ENCODE measurements around the gene MRNIP.

Gene MRNIP

DNA sequence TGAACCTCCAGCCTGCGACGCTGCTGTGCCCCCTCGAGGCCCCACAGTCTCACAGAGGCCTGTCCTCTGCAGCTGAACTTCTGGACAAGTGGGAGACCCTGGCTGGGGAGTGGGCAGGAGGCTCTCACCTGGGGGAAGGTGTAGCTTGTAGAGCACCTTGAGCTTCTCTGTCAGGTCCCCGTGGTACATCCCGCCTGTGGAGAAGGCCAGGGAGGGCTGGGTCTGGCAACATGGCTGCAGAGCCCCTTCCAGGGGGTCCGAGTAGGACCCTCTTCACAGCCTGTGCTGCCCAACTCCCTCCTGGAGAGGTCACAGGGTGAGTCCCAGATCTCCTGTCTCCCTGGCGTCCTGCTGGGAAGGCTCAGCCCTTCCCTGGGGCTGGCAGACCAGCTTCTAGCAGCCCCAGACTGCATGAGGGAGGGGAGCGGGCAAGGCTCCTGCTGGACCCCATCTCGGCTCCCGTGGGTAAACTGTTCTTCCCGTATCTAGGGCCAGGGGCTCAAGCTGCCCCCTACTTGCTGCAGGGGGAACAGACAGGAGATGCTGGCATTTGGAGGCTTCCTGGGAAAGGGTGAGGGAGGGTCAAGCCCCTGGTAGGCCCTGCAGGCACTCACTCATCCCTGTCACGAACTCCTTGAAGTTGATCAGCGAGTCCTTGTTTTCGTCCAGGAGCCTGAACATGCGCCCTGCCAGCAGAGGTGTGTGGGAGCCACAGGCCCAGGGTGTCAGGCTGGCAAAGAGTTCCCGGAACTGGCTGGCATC lies 11.2 kb upstream of the MRNIP start:
- peaks cover 82% of the 10 kb centered on the region for H3K36me3 ChIP-seq (ENCODE audit: control insufficient read depth, insufficient read depth, low read length)
- no peaks in the 10 kb centered on the region for H3K27me3 ChIP-seq (ENCODE audit: control insufficient read depth, insufficient read depth, low read length)
- no peak overlapping the region for H3K4me3 ChIP-seq (ENCODE audit: low read depth, low read length)
- no peaks in the 10 kb centered on the region for H3K4me1 ChIP-seq (ENCODE audit: control insufficient read depth, insufficient read depth, low read length)
- no peak overlapping the region for H3K9ac ChIP-seq (ENCODE audit: low read length)
- H3K9me3 ChIP-seq (ENCODE audit: control insufficient read depth, insufficient read depth, low read depth, low read length): no peaks in the 10 kb centered on the region
- no peak overlapping the region for H3K27ac ChIP-seq (ENCODE audit: low read depth, low read length)

DNA sequence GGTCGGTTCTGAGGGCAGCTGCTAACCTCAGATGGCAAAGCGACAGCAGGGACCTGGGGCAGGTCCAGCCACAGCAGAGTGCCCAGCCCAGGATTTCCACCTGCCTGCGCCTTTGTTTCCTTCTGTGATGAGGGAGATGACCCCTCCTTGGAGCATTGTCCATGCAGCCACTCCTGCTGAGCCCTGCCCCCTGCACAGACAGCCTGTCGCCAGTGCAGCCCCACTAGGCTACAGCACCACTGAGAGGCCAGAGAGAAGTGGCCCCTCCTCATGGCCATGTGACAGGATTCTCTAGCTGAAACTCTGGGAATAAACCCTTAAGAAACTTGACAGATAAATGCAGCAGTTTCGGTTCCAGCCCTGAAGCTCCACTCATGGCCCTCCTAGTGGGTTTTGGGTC lies 10.5 kb upstream of the MRNIP start:
- peaks cover 81% of the 10 kb centered on the region for H3K36me3 ChIP-seq (ENCODE audit: control insufficient read depth, insufficient read depth, low read length)
- H3K9me3 ChIP-seq (ENCODE audit: control insufficient read depth, insufficient read depth, low read depth, low read length): no peaks in the 10 kb centered on the region
- no peaks in the 10 kb centered on the region for H3K27me3 ChIP-seq (ENCODE audit: control insufficient read depth, insufficient read depth, low read length)
- H3K4me1 ChIP-seq (ENCODE audit: control insufficient read depth, insufficient read depth, low read length): no peaks in the 10 kb centered on the region
- no peak overlapping the region for H3K4me3 ChIP-seq (ENCODE audit: low read depth, low read length)
- no peak overlapping the region for H3K27ac ChIP-seq (ENCODE audit: low read depth, low read length)
- no peak overlapping the region for H3K9ac ChIP-seq (ENCODE audit: low read length)

DNA sequence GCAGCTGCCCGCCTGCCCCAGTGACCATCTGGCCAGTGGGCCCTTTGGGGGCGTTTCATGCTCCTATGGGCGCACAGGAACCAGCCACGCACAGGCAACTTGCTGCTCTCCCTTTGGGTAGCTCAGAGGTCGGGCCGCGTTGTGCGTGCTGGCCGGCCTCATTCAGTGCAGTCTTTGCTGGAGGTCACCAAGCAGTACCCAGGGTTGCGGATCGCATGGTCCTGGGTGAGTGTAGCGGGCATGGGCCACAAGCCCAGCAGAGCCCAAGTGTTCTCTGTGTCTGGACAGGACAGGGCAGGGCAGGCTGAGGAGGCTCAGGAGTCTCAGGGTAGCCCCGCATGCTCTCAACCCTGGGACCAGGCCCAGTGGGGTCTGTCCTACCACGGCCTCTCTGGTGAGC lies 9.9 kb upstream of the MRNIP start:
- no peak overlapping the region for H3K4me3 ChIP-seq (ENCODE audit: low read depth, low read length)
- no peak overlapping the region for H3K9ac ChIP-seq (ENCODE audit: low read length)
- no peak overlapping the region for H3K27ac ChIP-seq (ENCODE audit: low read depth, low read length)
- peaks cover 81% of the 10 kb centered on the region for H3K36me3 ChIP-seq (ENCODE audit: control insufficient read depth, insufficient read depth, low read length)
- no peaks in the 10 kb centered on the region for H3K9me3 ChIP-seq (ENCODE audit: control insufficient read depth, insufficient read depth, low read depth, low read length)
- H3K27me3 ChIP-seq (ENCODE audit: control insufficient read depth, insufficient read depth, low read length): no peaks in the 10 kb centered on the region
- no peaks in the 10 kb centered on the region for H3K4me1 ChIP-seq (ENCODE audit: control insufficient read depth, insufficient read depth, low read length)

DNA sequence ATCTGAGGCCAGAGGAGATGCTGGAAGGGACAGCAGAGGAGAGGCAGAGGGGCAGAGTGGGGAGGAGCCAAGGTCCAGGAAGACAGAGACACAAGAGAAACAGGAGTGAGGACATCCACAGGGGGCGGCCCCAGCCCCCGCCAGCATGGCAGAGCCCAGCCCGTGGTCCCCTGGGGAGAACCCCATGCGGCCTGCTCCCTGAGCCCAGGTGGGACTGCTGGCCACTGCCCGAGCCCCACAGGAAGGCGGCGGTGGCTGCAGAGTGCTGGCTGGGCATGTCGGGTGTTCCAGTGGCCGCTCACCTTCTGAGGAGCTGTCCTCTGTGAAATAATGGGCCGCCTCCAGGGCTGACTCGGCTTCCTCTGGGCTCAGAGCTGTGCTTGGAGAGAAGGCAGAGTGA lies 8.9 kb upstream of the MRNIP start:
- Histone ChIP-seq H3K27me3 (ENCODE audit: control insufficient read depth, insufficient read depth, low read length) (no peaks in the 10 kb centered on the region), H3K4me1 (ENCODE audit: control insufficient read depth, insufficient read depth, low read length) (no peaks in the 10 kb centered on the region), H3K4me3 (ENCODE audit: low read depth, low read length) (no peak overlapping the region), H3K36me3 (ENCODE audit: control insufficient read depth, insufficient read depth, low read length) (peaks cover 80% of the 10 kb centered on the region), H3K9me3 (ENCODE audit: control insufficient read depth, insufficient read depth, low read depth, low read length) (no peaks in the 10 kb centered on the region; the same call in 1 of the 2 replicates), H3K9ac (ENCODE audit: low read length) (no peak overlapping the region), H3K27ac (ENCODE audit: low read depth, low read length) (no peak overlapping the region)

DNA sequence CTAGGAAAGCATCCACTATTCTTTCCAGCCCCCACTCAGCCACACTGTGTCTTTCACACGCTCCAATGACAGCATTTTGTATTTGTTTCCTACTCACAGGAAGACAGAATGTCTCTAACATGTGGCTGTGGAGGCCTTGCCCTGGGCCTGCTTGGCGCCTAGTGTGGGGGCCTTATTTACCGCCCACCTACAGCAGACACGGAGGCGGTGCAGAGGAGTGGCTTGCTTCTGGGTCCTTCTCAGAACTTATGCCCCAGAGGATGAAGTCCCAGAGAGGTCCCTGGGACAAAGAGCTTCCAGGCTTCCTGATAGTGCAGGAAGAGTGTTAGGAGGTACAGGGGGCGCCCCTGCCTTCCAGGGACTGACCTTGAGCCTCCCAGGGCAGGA lies 8.5 kb upstream of the MRNIP start:
- peaks cover 80% of the 10 kb centered on the region for H3K36me3 ChIP-seq (ENCODE audit: control insufficient read depth, insufficient read depth, low read length)
- H3K27ac ChIP-seq (ENCODE audit: low read depth, low read length): no peak overlapping the region
- no peak overlapping the region for H3K4me3 ChIP-seq (ENCODE audit: low read depth, low read length)
- H3K9me3 ChIP-seq (ENCODE audit: control insufficient read depth, insufficient read depth, low read depth, low read length): no peaks in the 10 kb centered on the region; the same call in 1 of the 2 replicates
- no peaks in the 10 kb centered on the region for H3K27me3 ChIP-seq (ENCODE audit: control insufficient read depth, insufficient read depth, low read length)
- no peaks in the 10 kb centered on the region for H3K4me1 ChIP-seq (ENCODE audit: control insufficient read depth, insufficient read depth, low read length)
- H3K9ac ChIP-seq (ENCODE audit: low read length): no peak overlapping the region

DNA sequence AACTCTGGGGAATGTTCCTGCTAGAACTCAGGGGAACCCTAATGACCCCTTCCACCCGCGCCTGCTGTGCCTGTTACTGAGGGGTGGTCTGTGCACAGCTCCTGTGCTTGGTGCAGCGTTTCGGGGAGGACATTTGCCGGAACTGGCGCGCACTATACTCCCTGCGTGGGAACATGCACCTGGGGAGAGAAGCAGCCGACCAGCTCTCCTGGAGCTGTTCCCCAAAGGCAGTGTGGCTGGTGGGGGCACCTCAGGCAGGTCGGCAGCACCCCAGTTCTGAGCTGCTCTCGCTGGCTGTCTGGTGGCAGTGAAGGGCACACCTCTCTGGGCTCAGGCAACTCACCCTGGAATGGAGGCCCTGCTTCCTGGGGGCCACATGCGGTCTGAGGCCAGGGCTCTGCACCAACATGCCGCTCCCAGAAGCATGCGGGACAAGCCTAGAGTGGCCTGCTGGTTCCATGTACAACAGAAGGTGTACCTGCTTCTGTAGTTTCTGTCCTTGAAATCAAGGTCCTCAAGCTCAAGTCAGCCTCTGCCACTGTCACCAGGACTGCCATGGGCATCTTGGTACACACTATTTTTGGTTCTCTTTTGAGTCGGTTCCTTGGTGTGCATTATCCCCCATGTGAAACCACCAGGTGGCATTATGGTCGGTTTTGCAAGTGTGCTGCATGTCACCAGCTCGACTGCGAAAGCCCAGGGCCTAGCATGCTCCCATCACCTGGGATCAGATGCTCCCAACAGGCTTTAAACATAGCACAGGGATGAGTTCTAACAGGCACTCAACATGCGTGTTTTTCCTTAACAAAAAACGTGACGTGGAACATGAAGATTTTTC lies 7.8 kb upstream of the MRNIP start:
- peaks cover 81% of the 10 kb centered on the region for H3K36me3 ChIP-seq (ENCODE audit: control insufficient read depth, insufficient read depth, low read length)
- no peak overlapping the region for H3K27ac ChIP-seq (ENCODE audit: low read depth, low read length)
- H3K4me1 ChIP-seq (ENCODE audit: control insufficient read depth, insufficient read depth, low read length): no peaks in the 10 kb centered on the region
- no peaks in the 10 kb centered on the region for H3K27me3 ChIP-seq (ENCODE audit: control insufficient read depth, insufficient read depth, low read length)
- no peaks in the 10 kb centered on the region; the same call in 1 of the 2 replicates for H3K9me3 ChIP-seq (ENCODE audit: control insufficient read depth, insufficient read depth, low read depth, low read length)
- H3K4me3 ChIP-seq (ENCODE audit: low read depth, low read length): no peak overlapping the region
- H3K9ac ChIP-seq (ENCODE audit: low read length): no peak overlapping the region

DNA sequence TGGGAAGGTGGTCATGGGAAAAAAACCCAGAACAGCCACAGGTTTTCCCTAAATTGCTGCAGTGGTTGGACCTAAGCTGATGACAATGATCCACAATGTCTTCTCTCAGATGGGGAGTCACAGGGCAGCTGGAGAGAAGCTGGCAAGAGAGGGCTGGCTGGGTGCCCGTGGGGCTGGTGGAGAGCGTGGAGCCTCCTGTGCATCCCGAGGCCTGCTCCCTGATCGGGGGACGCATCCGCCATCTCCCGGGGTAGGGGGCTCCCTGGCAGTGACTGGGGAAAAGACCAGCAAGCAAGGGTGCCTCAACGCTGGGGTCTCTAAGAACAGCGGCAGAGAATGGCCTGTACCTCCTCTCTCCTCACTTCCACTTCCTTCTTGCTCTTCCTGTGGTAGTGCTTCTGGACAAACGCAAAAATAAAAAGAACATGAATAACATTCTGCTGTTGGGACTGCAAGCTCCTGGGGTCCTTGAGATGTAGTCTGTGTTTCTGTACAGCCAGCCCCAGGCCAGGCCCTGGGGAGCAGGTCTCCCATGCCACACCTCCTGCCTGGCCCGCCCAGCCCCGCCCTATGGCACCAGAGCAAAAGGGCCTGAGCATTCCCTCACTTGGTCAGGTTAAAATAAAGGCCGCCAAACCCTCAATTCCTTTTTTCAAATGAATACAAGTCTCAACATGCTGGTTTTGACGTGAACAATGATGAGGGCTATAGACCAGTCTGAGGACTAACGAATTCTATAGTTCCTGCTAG lies 7.0 kb upstream of the MRNIP start:
- Histone ChIP-seq H3K9ac (ENCODE audit: low read length) (no peak overlapping the region), H3K4me1 (ENCODE audit: control insufficient read depth, insufficient read depth, low read length) (no peaks in the 10 kb centered on the region), H3K27ac (ENCODE audit: low read depth, low read length) (no peak overlapping the region), H3K4me3 (ENCODE audit: low read depth, low read length) (no peak overlapping the region), H3K36me3 (ENCODE audit: control insufficient read depth, insufficient read depth, low read length) (peaks cover 73% of the 10 kb centered on the region), H3K27me3 (ENCODE audit: control insufficient read depth, insufficient read depth, low read length) (no peaks in the 10 kb centered on the region), H3K9me3 (ENCODE audit: control insufficient read depth, insufficient read depth, low read depth, low read length) (no peaks in the 10 kb centered on the region; the same call in 1 of the 2 replicates)

DNA sequence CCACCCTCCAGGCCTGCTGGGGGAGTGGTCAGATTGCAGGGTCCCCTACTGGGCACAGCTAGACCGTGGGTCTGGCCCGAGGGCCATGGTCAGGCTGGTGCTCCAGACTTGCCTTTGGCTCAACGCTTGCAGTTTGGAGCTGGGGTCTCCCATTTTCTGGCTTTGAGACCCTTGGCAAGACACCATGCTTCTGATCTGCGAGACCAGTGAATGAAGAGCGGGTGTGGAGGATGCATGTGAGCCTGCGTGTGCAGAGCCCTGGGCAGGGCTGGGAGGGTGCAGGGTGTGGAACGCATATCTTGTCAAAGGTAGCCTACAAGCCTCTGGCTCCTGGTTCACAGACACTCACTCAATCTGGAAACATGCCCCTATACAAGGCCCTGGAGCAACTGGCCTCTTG lies 6.1 kb upstream of the MRNIP start:
- H3K9ac ChIP-seq (ENCODE audit: low read length): no peak overlapping the region
- 0 out of 2 replicates have a peak, but pooled peaks cover 4% of the 10 kb centered on the region for H3K4me1 ChIP-seq (ENCODE audit: control insufficient read depth, insufficient read depth, low read length)
- no peak overlapping the region for H3K4me3 ChIP-seq (ENCODE audit: low read depth, low read length)
- H3K27me3 ChIP-seq (ENCODE audit: control insufficient read depth, insufficient read depth, low read length): no peaks in the 10 kb centered on the region
- H3K9me3 ChIP-seq (ENCODE audit: control insufficient read depth, insufficient read depth, low read depth, low read length): no peaks in the 10 kb centered on the region; the same call in 1 of the 2 replicates
- no peak overlapping the region for H3K27ac ChIP-seq (ENCODE audit: low read depth, low read length)
- H3K36me3 ChIP-seq (ENCODE audit: control insufficient read depth, insufficient read depth, low read length): peaks cover 65% of the 10 kb centered on the region

DNA sequence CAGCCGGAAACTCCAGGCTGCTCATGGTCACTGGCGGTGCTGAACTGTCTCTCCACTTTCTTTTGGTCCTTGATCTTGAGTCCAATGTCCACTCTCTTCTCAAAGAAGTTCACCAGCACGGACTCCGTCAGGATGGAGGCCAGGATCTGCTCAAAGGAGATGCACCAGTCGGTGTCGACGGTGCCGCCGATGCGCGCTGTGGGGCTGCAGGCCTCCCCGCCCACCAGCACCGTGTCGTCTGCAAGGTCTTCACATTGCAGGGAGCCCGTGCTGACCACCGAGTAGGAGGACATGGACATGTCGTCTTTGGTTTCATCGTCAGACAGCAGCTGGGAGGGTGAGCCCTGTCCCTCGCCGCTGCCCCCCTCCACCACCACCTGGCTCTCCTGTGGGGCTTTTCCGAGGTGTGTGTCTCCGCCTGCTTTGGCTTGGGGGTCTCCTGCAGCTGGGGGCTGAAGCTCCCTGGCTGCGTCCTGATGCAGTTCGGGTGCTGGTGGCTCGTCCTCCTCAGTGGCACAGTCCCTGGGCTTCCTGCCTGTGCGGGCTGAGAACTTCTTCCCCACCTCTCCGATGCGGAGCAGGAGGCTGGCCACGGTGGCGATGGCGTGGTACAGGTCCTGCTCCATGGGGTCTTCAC lies 5.0 kb upstream of the MRNIP start:
- Histone ChIP-seq H3K4me1 (ENCODE audit: control insufficient read depth, insufficient read depth, low read length) (0 out of 2 replicates have a peak, but pooled peaks cover 4% of the 10 kb centered on the region), H3K27me3 (ENCODE audit: control insufficient read depth, insufficient read depth, low read length) (no peaks in the 10 kb centered on the region), H3K4me3 (ENCODE audit: low read depth, low read length) (no peak overlapping the region), H3K9me3 (ENCODE audit: control insufficient read depth, insufficient read depth, low read depth, low read length) (no peaks in the 10 kb centered on the region; the same call in 1 of the 2 replicates), H3K36me3 (ENCODE audit: control insufficient read depth, insufficient read depth, low read length) (peaks cover 55% of the 10 kb centered on the region), H3K27ac (ENCODE audit: low read depth, low read length) (no peak overlapping the region), H3K9ac (ENCODE audit: low read length) (no peak overlapping the region)

DNA sequence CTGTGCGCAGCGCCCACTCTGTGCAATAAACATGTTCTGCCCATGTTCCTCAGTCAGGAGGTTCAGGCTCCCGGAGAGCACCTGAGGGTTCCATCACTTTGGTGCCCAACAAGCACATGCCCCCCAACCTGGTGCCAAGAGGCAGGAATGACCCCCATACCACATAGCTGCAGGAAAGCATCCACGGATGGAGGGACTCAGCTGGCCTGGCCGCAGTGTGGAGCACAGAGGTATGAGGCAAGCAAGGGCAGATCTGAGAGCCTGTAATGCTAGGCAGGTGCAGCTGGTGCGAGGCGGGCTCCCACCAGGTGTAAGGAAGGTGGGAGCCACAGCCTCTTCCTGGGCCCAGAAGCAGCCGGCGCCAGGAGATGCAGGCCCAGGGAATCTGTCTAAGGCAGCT lies 4.3 kb upstream of the MRNIP start:
- Histone ChIP-seq H3K36me3 (ENCODE audit: control insufficient read depth, insufficient read depth, low read length) (peaks cover 52% of the 10 kb centered on the region), H3K4me1 (ENCODE audit: control insufficient read depth, insufficient read depth, low read length) (0 out of 2 replicates have a peak, but pooled peaks cover 4% of the 10 kb centered on the region), H3K9ac (ENCODE audit: low read length) (no peak overlapping the region)

More for the DNA sequence above, 4.3 kb upstream of the MRNIP start:
- no peak overlapping the region for H3K27ac ChIP-seq (ENCODE audit: low read depth, low read length)
- H3K9me3 ChIP-seq (ENCODE audit: control insufficient read depth, insufficient read depth, low read depth, low read length): no peaks in the 10 kb centered on the region; the same call in 1 of the 2 replicates
- no peaks in the 10 kb centered on the region for H3K27me3 ChIP-seq (ENCODE audit: control insufficient read depth, insufficient read depth, low read length)
- no peak overlapping the region for H3K4me3 ChIP-seq (ENCODE audit: low read depth, low read length)

Measured in HUES6 (cell line).